ENCODE measurements around the gene NKTR.
"Not testable (repeated sequence)": the region's sequence is repeated elsewhere in the genome, so short reads cannot be mapped to it uniquely, and the experiment has no call there.

Gene NKTR

DNA sequence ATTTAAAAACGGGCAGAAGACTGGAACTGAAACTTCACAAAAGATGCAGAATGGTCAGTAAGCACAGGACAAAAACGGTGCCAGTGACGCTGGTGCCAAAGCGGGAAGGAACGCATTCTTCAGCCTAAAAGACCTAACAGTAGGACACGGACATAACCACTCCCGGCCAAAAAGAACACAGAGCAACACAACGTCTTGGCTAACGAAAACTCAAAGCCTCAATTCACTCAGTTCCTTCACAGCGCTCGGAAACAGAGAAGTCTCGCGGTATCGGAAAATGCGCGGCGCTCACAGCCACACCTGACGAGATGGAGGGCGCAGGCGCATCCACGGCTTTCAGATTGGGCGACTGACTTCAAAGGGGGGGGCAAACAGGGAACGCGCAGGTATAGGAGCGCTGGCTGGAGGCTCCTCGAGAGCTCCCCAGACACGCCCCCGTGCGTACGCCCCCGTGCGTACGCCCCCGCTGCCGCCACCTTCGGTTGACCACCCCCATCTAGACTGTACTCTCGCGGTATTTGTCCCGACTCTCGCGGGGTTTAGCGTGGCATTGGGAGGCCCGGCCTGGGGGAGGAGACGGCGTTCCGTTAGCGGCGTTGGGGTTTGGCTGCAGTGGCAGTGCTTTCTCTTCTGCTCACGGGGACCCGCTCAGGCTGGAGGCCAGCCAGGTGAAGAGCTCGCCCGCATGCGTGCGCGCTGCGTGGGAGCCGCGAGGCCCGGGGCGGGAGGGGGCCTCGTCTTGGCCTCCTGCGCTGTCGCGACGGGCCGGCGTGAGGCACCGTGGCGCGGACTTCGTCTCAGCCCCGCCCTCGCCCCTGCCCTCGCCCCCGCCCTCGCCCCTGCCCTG is at the start of gene NKTR:
TSS of gene NKTR (plus strand) at position 576 of the 847 bp plus-strand sequence. CDS start 321 bp downstream, outside the sequence.
- H3K4me3 ChIP-seq (ENCODE audit: low read length): peak within 1 kb of the TSS; percentile 98
- TF ChIP-seq ZNF274 (IDR thresholded peaks at IDR 0.05; ENCODE audit: low read depth, low read length): no peak

GRCh38 chr3:42552830-42553229 is 47.7 kb upstream of the NKTR start:
- H3K4me3 ChIP-seq (ENCODE audit: low read length): no peak overlapping the region
- TF ChIP-seq ZNF274 (IDR thresholded peaks at IDR 0.05; ENCODE audit: low read depth, low read length): no peak

DNA sequence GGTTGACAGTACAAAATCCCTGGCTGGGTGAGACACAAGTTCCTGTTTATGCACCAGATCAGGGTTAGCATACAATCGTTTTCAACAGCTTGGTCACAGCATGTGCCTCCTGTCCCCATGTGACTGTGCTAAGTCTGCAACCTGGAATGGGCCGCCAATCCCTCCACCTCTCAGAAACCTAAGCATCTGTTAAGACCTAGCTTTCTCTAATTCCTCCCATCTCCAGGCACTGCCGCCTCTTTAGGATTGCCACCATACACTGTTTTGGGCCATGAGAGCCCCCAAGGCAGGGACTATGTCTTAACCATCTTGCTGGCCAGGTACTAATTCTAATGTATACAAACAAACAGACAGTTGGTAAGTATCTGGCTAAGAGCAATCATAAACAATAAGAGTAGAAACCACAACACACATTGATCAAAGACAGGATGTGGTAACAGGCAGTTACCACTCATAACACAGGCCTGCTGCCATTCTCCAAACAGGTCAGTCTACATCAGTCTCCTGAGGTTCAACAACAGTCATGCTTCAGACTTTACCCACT is 44.3 kb upstream of the NKTR start:
- no peak for TF ChIP-seq ZNF274 (IDR thresholded peaks at IDR 0.05; ENCODE audit: low read depth, low read length)
- H3K4me3 ChIP-seq (ENCODE audit: low read length): no peak overlapping the region

- H3K4me3 ChIP-seq (ENCODE audit: low read length): not testable (repeated sequence)
These were observed 43.7 kb upstream of the NKTR start for GRCh38 chr3:42556817-42557216.

DNA sequence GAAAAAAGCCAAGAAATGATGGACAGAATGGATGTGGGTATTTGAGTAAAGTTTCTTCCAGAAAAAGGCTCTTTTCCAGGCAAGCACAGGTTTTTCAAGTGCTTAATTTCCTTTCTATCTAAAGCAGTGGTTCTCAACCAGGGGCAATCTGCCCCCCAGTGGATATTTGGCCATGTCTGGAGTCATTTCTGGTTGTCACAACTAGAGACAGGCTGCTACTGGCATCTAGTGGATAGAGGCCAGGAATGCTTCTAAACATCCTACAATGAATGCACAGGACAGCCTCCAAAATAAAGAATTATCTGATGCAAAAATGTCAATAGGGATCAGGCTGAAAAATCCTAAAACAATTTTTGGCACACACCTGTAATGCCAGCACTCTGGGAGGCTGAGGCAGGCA is 42.6 kb upstream of the NKTR start:
- TF ChIP-seq ZNF274 (IDR thresholded peaks at IDR 0.05; ENCODE audit: low read depth, low read length): no peak
- no peak overlapping the region for H3K4me3 ChIP-seq (ENCODE audit: low read length)

GRCh38 chr3:42562047-42562907 is 38.2 kb upstream of the NKTR start:
- no peak overlapping the region for H3K4me3 ChIP-seq (ENCODE audit: low read length)
- TF ChIP-seq ZNF274 (IDR thresholded peaks at IDR 0.05; ENCODE audit: low read depth, low read length): no peak

GRCh38 chr3:42569593-42570142 is 30.8 kb upstream of the NKTR start:
- TF ChIP-seq ZNF274 (IDR thresholded peaks at IDR 0.05; ENCODE audit: low read depth, low read length): no peak

DNA sequence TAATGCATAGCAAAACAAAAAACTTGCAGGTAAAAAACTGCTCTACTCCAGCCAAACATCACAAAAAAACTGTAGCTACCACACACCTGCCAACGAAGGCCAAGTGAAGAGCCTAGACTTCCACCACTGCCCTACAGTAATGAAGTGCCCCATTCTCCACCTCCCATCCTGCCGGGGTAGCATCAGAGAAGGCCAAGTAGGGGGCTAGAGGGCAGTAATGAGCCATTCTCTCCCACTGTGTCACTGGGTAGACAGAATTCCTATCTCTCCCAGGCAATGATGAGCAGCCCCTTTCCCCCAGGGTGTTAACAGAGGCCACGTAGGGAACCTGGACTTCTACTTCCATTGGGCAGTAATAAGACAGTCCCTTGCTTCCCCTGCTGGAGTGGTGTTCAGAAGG is 28.2 kb upstream of the NKTR start:
- H3K4me3 ChIP-seq (ENCODE audit: low read length): no peak overlapping the region
- no peak for TF ChIP-seq ZNF274 (IDR thresholded peaks at IDR 0.05; ENCODE audit: low read depth, low read length)

More at GRCh38 chr3:42569593-42570142, 30.8 kb upstream of the NKTR start:
- H3K4me3 ChIP-seq (ENCODE audit: low read length): no peak overlapping the region

- H3K4me3 ChIP-seq (ENCODE audit: low read length): no peak overlapping the region
- TF ChIP-seq ZNF274 (IDR thresholded peaks at IDR 0.05; ENCODE audit: low read depth, low read length): no peak
These were observed 25.2 kb upstream of the NKTR start for GRCh38 chr3:42575137-42575741.

GRCh38 chr3:42578054-42578453 is 22.4 kb upstream of the NKTR start:
- H3K4me3 ChIP-seq (ENCODE audit: low read length): no peak overlapping the region
- no peak for TF ChIP-seq ZNF274 (IDR thresholded peaks at IDR 0.05; ENCODE audit: low read depth, low read length)

GRCh38 chr3:42579346-42579745 is 21.1 kb upstream of the NKTR start:
- H3K4me3 ChIP-seq (ENCODE audit: low read length): not testable (repeated sequence)

GRCh38 chr3:42581400-42581708 is 19.1 kb upstream of the NKTR start:
- H3K4me3 ChIP-seq (ENCODE audit: low read length): peak overlapping the region; percentile 97

DNA sequence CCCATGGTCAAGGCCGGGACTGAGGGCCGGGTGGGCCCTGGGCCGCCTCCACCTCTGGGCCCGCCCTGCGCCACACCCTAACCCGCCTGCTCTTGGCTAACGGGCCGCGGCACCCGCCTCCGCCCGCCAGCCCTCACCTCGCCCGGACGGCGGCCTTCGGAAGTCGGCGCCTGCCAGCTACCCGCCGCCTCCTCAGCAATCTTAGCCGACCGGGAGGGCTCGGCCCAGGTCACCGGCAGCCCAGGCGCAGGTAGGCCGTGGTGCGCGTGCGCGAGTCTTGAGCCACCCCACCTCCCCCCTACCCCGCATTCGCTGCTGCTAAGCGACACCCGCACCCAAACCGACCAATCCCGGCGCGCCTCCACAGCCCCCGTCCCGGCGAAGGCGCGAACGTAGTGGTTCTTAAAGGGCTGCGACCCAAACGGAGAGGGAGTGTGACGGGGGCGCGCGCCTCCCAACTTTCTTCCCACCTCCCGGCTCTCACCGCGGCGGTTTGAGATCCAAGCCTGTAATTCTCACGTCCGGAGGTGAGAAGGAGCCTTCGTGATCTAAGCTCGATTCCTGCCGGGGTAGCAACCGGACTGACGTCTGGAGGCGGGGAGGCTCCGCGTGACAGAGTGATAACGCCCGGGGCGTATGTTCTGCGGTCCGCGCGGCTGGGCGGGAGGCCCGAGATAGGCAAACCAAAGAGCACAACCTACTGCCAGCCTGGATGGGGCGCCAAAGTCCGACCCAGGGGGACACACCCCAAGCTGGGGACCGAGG is 18.6 kb upstream of the NKTR start, which contains the start of gene SEC22C:
TSS of gene SEC22C (minus strand) at position 259 of the 765 bp plus-strand sequence. CDS start 12,921 bp downstream, outside the sequence.
- H3K4me3 ChIP-seq (ENCODE audit: low read length): peak within 1 kb of the TSS; percentile 97
- TF ChIP-seq ZNF274 (IDR thresholded peaks at IDR 0.05; ENCODE audit: low read depth, low read length): no peak

More at GRCh38 chr3:42581400-42581708, 19.1 kb upstream of the NKTR start:
- TF ChIP-seq ZNF274 (IDR thresholded peaks at IDR 0.05; ENCODE audit: low read depth, low read length): no peak

Measured in GM08714 (cell line).